DMS79 treated with DMSO at 0.1 percent for 48 hours (cell line): ENCODE data around the gene TMC4.
A peak's percentile ranks its signal among the peaks of the same experiment; 100 is the strongest.

Experiments
- DNase-seq: peaks from one replicate; lab custom pipeline; 2025; lab: John Stamatoyannopoulos, UW

Gene TMC4

DNA sequence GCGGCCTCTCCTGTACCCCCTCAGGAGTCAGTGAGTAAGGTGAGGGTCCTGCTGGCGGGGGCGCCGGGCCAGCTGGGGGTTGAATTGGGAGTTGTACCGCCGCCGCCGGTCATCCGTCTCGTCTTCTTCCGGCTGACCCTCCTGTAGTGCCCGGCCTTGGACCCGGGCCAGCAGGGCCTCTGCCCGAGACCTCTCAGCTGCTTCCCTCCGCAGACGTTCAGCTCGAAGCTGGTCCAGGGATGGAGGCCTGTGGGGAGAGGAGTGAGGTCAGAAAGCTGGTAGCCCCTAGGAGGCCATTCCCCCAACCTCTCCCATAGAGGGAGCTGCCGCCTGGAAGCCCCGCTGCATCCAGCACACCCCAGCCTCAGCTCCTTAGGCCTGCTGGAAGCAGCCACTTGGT lies 17.3 kb downstream of the TMC4 start:
- no peak for DNase-seq

DNA sequence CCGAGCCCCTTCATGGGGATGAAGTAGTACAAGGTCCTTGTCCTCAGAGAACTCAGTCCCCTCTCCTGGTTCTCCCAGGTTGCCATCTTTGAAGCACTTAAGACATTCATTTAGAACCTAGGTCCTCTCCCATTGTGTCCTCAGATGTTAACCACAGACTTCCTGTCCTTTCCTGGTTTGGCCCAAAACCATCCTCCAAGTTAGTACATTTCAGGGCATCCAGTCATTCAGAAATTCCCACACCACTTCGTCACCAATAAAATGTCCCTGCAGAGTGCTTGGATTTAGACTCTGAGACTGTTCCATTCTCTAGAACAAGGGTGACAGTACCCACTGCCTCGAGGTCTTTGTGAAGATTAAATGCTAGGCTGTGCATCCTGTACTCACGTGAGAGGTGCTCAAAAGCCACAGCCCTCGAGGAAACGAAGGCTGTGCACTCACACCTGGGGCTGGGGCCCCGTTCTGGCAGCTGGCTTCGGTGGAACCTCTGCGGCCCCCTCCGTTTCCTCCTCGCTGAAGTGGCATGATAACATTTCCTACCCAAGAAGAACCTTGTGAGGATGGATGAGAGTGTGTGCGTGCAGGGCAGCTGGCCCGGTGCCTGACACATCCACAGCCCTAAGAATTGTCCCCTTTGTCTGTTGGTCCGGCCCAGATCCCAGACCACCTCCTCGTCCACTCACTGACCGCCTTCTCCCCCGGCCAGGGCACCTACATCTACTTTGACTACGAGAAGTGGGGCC lies 18.2 kb downstream of the TMC4 start:
- DNase-seq = no peak

DNA sequence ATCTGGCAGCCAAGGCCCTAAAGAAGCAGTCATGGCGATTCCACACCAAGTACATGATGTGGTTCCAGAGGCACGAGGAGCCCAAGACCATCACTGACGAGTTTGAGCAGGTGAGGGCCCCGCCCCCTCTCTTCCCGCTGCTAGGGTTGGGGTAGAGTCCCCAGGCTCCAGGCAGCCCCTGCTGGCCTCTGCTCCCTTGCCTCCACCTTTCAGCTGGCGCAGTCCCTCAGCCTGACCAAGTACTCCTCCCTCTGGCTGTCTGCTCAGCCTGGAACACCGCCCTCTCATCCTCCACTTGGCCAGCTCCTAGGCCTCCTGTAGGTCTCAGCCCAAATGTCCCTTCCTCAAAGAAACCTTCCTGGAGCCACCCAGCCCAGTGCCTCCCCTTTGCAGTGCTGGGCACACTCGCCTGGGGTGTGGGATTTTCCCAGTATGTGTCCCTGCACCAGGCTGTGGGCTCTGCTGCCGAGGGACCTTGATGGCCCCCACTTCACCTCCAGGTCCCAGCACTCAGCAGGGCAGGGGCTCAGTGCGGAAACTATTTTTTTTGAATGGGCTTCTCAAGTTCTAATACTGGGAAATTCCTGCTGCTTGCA lies 19.1 kb downstream of the TMC4 start:
- no peak for DNase-seq

DNA sequence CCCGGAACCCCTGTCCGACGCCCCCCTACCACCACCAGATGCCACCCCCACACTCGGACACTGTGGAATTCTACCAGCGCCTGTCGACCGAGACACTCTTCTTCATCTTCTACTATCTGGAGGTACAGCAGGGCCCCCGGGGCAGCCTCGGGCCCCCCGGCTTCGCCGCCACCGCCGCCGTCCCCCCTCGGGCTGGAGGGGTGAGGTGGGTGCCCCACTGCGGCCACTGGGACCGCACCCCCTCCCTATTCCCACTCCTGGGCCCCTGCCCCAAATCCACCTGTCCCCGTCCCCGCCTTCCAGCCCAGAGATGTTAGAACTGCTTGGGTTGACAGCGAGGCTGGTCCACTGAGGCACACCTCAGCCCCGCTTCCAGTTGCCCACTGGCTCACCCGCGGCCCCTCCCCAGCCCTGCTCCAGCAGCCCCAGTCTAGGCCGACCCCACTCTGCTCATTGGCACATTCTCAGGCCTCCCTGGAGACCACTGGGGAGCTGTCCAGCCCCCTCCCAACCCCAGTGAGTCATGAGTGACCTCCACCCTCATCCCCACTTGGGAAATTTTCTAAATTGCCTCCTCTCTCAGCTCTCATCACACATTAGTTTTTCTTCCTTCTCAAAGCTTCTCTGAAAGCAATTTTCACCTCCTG lies 20.0 kb downstream of the TMC4 start:
- DNase-seq = no peak

DNA sequence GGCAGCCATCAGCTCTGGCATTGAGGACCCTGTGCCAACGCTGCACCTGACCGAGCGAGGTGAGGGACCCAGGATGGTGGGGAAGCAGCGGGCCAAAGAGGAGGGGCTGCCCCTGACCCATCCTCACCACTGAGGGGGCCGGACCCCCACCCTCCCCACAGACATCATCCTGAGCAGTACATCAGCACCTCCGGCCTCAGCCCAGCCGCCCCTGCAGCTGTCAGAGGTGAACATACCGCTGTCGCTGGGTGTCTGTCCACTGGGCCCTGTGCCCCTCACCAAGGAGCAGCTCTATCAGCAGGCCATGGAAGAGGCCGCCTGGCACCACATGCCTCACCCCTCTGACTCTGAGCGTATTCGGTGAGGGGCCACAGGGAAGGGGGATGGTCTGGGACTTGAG lies 20.7 kb downstream of the TMC4 start:
- no peak for DNase-seq

DNA sequence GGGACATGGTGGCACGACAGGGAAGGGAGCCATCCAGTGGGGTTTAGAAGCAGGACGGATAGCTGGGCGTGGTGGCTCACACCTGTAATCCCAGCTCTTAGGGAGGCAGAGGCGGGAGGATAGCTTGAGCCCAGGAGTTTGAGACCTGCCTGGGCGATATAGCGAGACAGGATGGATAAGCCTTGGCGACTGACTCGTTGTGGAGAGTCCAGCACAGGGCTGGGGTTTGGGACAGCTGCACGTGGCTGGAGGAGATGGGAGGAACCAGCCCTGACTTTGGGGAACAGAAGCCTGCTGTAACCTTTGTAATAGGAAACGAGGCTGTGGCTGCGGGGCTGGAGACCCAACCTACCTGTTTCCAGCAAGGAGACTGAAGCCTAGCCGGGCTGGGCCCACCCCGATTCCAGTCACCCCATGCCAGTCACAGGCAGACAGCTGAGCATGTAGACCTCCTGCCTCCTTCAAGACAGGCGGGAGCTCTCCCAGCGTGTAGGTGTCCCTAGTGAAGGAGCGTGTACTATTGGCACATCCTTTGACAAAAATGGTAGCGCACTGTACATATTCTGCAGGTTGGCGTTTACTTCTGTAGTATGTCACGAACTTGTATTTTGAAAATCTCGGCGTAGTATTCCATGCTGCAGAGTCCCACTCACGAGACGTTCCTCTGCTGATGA lies 21.5 kb downstream of the TMC4 start:
- DNase-seq = no peak

DNA sequence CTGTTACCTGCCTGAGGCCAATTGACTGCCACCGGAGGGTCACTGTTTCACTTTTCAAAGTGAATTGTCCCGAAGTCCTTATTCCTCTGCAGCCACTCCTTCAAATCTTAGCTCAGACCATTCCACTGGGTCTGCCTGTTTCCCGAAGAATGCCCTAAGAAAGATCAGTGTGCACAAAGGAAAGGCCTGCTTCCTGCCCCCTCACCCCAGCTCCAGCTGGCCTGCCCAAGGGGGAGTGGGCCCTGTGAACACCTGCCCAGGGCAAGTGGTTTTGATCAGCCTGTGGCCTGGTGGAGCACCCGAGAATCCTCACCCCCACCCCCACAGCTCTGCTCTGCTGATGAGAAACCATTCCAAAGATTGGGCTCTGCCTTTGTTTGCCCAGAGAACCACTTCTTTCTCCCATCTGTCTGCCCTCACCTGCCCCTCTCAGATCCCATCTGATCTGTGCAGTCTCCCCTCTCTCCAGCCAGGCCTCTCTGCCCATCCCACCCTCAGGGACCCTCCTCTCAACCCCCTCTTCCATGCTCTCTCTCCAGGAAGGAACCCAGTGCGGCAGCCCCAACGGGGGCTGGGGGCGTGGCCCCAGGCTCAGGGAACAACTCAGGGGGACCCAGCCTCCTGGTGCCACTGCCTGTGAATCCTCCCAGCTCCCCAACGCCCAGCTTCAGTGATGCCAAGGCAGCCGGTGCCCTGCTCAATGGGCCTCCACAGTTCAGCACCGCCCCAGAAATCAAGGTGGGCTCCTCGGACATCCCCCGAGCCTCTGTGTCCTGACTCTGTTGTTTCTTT lies 23.7 kb downstream of the TMC4 start:
- no peak for DNase-seq

DNA sequence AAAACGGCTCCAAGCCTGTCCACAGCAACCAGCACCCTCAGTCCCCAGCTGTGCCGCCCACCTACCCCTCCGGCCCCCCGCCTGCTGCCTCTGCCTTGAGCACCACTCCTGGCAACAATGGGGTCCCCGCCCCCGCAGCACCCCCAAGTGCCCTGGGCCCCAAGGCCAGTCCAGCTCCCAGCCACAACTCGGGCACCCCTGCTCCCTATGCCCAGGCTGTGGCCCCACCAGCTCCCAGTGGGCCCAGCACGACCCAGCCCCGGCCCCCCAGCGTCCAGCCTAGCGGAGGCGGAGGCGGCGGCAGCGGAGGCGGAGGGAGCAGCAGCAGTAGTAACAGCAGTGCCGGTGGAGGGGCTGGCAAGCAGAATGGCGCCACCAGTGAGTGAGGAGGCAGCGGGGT lies 24.8 kb downstream of the TMC4 start:
- DNase-seq = no peak

DNA sequence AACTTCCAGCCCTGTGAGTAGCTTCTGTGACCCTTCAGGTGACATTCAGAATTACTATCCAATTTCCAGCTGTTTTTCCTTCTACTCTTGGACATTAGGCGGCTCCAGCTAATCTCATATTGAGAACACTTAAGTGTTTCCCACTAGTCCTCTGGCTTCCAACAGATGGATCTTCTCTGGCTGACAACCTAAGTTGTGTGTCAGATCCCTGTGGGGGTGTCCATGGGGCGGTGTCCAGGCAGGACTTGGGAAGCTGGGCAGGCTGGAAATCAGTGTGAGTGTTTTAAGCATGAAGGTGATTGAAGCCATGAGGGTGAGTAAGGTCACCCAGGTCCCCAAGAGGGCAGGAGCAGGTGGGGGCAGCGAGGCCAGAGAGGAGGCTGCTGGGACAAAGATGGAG lies 25.3 kb downstream of the TMC4 start:
- DNase-seq = no peak

DNA sequence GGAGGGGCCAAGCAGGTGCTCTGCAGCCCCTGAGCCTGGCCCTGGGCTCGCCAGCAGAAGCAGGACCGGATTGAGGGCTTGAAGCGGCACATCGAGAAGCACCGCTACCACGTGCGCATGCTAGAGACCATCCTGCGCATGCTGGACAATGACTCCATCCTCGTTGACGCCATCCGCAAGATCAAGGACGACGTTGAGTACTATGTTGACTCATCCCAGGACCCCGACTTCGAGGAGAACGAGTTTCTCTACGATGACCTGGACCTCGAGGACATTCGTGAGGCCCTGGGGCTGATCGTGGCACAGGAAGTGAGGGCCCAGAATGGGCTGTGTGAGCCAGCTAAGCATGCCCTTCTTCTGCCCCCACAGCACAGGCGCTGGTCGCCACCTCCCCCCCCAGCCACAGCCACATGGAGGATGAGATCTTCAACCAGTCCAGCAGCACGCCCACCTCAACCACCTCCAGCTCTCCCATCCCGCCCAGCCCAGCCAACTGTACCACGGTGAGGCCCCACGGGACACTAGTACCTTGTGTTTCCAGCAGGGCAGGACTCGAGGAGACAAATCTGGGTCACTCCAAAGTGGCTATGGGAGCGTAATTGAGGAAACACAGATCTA lies 27.3 kb downstream of the TMC4 start:
- DNase-seq = no peak

DNA sequence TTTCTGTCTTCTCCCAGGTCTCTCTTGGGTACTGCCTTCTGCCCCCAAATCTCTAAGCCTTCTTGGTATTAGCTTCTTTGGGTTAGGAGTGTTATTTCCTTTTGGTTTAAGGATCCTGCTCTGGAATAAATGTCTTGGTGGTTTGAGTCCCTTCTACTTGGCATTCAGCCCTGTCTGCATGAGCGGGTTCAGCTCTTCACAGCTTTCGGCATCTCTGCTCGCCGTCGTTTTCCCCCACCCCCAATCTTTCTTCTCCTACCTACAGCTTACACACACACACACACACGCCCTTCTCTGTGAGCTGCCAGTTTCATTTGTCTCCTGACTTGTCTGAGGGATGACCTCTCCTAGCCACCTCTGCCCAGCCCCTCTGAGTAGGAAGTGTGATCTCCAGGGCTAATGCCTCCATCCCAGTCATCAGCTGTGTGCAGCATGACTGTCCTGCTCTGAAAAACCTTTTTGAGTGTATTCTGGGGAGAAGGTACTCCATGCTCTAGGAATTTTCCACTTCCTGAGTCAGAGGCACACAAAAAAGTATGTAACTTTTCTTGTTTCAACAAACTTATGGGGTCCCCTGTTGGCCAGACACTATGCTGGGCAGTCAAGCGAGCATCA lies 30.7 kb downstream of the TMC4 start:
- no peak for DNase-seq

DNA sequence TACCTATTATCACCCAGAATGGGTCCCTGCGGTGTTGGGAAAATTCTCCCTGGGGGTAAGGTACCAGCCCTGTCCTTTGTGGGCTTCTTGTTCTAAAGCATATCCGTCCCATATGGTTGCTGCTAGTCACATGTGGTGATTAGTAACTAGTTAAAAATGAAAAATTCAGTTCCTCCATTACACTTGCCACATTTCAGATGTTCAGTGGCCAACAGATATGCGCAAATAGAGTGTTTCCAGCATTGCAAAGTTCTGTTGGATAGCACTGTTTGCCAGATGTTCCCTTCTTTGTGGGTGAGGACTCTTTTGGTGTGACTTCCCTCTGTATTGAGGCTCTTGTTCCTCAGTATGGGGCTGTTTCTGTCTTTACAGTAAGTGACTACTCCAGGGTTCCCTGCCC lies 31.6 kb downstream of the TMC4 start:
- no peak for DNase-seq

DNA sequence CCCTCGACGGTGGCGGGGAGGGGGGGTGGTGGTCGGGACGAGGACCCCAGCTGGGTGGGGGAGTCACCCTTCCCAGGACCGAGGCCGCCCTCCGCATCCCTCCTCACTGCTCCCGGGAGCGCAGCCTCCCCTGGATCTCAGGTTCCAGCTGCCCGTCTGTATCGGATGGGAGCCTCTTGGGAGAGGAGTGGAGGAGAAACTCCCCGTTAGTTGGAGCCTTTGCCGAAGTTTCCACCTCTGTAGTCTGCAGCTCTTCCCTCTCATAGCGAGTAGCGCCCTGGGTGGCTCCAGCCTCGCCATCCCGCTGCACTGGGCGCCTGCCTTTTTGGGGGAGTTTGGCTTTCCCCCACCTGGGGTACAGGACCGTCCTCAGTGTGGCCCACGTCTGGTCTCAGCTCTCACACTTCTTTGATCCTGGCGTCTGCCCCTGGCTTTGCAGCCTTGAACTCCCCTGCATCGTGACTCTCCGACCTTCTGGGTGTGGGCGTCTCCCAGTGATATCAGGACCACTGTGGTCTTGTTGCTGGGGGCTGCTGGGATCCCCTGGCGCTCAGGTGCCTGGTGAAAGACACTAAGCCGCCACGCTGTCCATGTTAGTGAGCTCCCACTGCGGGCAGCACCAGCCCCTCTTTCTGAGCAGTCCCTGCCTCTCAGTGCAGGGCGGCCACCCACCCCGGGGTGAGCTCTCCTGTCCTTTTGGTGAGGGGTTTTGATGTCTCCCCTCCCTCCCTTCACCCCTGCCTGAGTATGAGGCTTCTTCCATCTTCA lies 34.3 kb downstream of the TMC4 start:
- DNase-seq = no peak

DNA sequence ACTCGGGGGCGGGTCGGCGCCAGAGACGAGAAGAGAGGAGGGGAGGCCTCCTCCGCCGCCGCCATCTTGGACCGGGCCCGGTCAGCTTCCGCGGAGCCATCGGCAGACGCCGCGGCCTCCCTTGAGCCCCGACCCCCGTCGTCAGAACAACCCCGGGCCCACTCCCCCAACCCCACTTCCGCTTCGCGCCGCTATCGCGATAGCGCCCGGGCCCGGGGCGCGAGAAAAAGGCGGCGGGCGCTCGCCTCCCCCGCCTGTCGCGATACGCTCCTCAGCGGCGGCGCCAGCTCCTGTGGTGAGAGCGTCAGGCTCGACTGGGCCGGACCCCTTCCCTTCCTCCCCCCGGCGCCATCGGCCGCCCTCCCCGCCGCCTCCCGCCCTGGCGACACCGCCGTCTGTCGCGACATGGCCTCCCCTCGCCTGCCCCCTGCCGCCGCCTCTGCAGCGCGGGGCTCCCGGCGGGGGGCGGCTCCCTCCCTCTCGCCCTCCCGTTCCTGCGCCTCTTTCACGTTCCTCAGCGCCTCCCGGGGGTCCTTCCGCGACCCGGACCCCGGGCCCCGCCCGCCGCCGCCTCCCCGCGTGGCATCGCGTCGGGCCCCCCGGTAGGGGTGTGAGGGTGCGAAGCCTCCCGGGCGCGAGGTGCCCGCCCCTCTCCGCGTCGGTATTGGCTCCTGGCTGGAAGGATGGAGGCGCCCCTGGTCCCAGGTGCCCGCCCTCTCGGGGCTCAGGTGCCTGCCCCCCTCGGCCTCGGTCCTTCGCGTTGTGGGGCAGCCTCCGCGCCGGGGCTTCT lies 35.1 kb downstream of the TMC4 start, which contains the start of gene CNOT3:
Gene CNOT3, plus strand, starts transcription at position 64 of the 790 bp plus-strand sequence. CDS start 5,217 bp downstream, outside the sequence.
- no peak for DNase-seq

DNA sequence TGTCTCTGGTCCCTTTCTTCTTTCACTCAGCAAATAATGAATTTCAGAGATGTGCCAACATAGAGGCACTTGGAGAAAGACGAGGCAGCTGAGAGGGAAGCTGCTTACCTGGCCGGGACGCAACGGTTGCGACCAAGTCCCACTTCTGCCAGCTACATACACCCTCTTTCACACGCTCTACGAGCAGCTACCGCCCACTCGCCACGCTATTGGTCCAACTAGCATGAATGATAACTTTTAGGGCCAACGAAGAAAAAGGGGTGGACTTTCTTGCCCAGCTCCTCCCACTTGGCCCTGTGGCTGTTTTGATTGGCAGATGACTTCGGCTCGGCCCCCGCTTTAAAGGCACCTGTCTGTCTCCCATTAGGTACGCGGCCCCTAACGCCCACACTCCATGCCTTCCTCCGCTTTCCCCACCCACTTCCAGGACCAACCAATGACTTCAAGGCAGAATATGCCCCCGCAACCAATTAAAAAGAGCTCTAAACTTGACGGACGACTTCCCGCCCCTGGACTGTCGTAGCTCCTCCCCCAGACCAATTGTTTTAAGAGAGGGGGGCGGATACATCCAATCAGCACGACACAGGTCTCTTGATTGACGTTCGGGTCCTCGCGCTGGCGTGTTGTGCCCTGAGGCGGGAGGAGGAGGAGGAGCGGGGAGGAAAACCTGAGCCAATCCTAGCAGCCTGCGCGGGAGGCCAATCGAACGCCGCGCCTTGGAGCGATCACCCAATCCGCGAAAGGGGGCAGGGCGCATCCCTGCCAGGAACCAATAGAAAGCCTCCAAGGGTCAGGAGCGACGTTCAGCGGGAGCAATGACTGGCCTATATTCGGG lies 35.9 kb downstream of the TMC4 start:
- peak; percentile 100 for DNase-seq

DNA sequence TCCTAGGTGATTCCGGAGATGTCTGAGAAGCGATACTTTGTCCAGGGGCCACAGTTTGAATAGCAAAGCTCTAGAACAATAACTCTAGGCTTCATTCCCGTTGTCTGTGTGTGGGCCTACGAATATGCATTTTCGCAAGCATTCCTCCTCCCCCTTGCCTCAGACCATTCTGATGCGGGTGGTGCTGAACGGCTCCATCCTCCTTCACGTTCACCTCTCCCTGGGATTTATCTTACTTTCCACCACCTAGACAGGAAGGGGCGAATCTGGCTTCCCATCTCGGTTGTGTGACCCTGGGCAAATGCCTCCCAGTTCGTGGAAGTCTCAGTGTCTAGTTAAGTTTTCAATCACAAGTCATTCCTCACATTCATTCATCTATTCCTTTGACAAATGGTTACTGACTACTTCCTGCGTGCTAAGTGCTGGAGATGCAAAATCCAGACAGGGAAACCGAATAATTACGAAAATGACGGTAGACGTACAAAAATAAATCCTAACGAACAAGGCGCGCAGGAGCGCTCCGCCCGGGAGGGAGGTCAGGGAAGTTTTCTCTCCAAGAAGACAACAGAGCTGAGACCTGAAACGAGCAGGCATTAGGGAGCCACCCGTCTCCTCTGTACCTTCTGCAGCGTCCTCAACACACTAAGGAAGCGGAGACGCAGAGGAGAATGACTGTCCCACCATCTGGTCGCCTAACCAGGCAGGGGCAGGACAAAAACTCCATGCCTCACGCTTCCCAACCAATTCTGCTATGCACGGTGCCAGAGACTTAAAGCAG lies 36.7 kb downstream of the TMC4 start:
- peak; percentile 43 for DNase-seq

DNA sequence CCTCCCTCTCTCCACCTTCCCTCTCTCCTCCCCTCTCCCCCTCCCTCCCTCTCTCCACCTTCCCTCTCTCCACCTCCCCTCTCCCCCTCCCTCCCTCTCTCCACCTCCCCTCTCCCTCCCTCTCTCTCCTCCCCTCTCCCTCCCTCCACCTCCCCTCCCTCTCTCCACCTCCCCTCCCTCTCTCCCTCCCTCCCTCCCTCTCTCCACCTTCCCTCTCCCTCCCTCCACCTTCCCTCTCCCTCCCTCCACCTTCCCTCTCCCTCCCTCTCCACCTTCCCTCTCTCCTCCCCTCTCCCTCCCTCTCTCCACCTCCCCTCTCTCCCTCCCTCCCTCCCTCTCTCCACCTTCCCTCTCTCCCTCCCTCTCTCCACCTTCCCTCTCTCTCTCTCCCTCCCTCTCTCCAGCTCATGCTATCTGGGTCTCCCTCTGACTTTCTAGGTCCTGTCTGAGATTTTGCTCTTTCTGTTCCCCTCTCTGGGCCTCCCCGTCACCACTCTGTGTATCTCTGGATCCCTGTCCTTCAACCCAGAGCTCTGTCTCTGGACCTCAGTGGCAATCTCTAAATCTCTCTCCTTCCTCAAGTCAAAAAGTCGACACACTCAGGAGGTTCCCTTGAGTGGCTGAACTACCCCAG lies 38.9 kb downstream of the TMC4 start:
- no peak for DNase-seq
